ENCODE measurements around the gene LRP1B.

DNA sequence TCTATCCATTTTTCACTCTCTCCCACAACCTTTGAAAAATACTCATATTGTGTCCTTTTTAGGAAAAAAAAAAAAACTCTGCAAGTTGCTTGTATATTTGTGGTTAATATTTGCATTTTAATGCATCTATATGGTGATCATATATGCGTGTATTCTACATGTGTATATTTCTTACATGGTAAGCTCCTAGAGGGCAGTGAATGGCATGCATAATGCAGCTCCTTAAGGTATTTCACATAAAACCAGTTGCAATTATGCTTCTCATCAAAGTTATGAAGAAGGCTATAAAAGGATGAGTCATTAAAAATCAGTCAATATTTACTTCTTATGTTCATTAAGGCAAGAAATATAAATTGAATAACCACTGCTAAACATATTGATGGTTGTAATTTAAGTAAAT, 100.8 kb downstream of the LRP1B start:
- TF ChIP-seq NANOG (IDR thresholded peaks at IDR 0.05; ENCODE audit: insufficient read depth, low read depth, low read length, poor library complexity, severe bottlenecking) = no peak
- TF ChIP-seq, protein P1, sequence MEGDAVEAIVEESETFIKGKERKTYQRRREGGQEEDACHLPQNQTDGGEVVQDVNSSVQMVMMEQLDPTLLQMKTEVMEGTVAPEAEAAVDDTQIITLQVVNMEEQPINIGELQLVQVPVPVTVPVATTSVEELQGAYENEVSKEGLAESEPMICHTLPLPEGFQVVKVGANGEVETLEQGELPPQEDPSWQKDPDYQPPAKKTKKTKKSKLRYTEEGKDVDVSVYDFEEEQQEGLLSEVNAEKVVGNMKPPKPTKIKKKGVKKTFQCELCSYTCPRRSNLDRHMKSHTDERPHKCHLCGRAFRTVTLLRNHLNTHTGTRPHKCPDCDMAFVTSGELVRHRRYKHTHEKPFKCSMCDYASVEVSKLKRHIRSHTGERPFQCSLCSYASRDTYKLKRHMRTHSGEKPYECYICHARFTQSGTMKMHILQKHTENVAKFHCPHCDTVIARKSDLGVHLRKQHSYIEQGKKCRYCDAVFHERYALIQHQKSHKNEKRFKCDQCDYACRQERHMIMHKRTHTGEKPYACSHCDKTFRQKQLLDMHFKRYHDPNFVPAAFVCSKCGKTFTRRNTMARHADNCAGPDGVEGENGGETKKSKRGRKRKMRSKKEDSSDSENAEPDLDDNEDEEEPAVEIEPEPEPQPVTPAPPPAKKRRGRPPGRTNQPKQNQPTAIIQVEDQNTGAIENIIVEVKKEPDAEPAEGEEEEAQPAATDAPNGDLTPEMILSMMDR (IDR thresholded peaks at IDR 0.05; ENCODE audit: control extremely low read depth in 1 of 3, insufficient read depth in 1 of 3, low read depth in 1 of 3, low read length in 3 of 3) = no peak
- no peak for TF ChIP-seq BCL11A (IDR thresholded peaks at IDR 0.05; ENCODE audit: low read depth in 2 of 2, low read length in 2 of 2)

All from H1 (cell line).